ENCODE results near the gene CANX.
A peak's percentile ranks its signal among the peaks of the same experiment; 100 is the strongest.
"Not testable (repeated sequence)": the region's sequence is repeated elsewhere in the genome, so short reads cannot be mapped to it uniquely, and the experiment has no call there.

The CANX gene

GRCh38 chr5:179699616-179700237, 960 bp downstream of the CANX start:
- DNase-seq, result peak; percentile 78

- peak; percentile 81 for DNase-seq
Measured at GRCh38 chr5:179700401-179700918, 1.7 kb downstream of the CANX start.

- DNase-seq, result peak; percentile 77
Measured at GRCh38 chr5:179716286-179716685, 17.5 kb downstream of the CANX start.

- DNase-seq, result no peak
Measured at GRCh38 chr5:179720222-179720621, 21.5 kb downstream of the CANX start.

GRCh38 chr5:179724163-179724562, 25.4 kb downstream of the CANX start:
- no peak for DNase-seq

- DNase-seq, result no peak
Measured at GRCh38 chr5:179727106-179727505, 28.3 kb downstream of the CANX start.

- DNase-seq, result no peak
Measured at GRCh38 chr5:179729303-179729702, 30.5 kb downstream of the CANX start.

GRCh38 chr5:179729727-179730126, 31.0 kb downstream of the CANX start:
- DNase-seq, result no peak

- no peak for DNase-seq
Measured at GRCh38 chr5:179730356-179730755, 31.6 kb downstream of the CANX start.

GRCh38 chr5:179730852-179731251, 32.1 kb downstream of the CANX start:
- peak; percentile 46 for DNase-seq

GRCh38 chr5:179731791-179732411, 33.1 kb downstream of the CANX start:
- DNase-seq, result no peak

- peak; percentile 100 for DNase-seq
Measured at GRCh38 chr5:179732412-179732917, 33.7 kb downstream of the CANX start, which contains the start of gene MAML1. Gene MAML1 (plus strand): TSS chr5:179732822. CDS start chr5:179733113, 291 bp downstream.

- DNase-seq, result peak; percentile 40
Measured at GRCh38 chr5:179732918-179733771, 34.4 kb downstream of the CANX start.

GRCh38 chr5:179733772-179734126, 35.0 kb downstream of the CANX start:
- DNase-seq, result no peak

GRCh38 chr5:179734536-179735164, 35.9 kb downstream of the CANX start:
- no peak for DNase-seq

GRCh38 chr5:179738742-179739141, 40.0 kb downstream of the CANX start:
- DNase-seq, result no peak

- not testable (repeated sequence) for DNase-seq
Measured at GRCh38 chr5:179744106-179744505, 45.3 kb downstream of the CANX start.

GRCh38 chr5:179746872-179747271, 48.1 kb downstream of the CANX start:
- no peak for DNase-seq

- no peak for DNase-seq
Measured at GRCh38 chr5:179747811-179748210, 49.0 kb downstream of the CANX start.

GRCh38 chr5:179749857-179750508, 51.2 kb downstream of the CANX start:
- no peak for DNase-seq

- no peak for DNase-seq
Measured at GRCh38 chr5:179753971-179754370, 55.2 kb downstream of the CANX start.

- no peak for DNase-seq
Measured at GRCh38 chr5:179755022-179755421, 56.3 kb downstream of the CANX start.

Data from hematopoietic multipotent progenitor cell treated with erythropoietin and hydrocortisone succinate and interleukin-3 and kit ligand, for 6 days (in vitro differentiated cells).